Ishikawa (cell line): ENCODE results near the gene DNAH6.

Experiments
- CEBPB ChIP-seq: IDR thresholded peaks from 2 replicates; pipeline ENCODE4 v1.6.1; 2012
- EGR1 ChIP-seq: IDR thresholded peaks from 2 replicates; pipeline ENCODE4 v1.6.1; 2012
- EP300 ChIP-seq: IDR thresholded peaks from 2 replicates; pipeline ENCODE4 v1.6.1; 2012; ENCODE audit warnings: borderline replicate concordance
- FOXM1 ChIP-seq: IDR thresholded peaks from 2 replicates; pipeline ENCODE4 v1.6.1; 2012; ENCODE audit warnings: low read depth, borderline replicate concordance
- NFIC ChIP-seq: IDR thresholded peaks from 2 replicates; pipeline ENCODE4 v1.6.1; 2012
- RAD21 ChIP-seq: IDR thresholded peaks from 2 replicates; pipeline ENCODE4 v1.6.1; 2012; ENCODE audit warnings: low read depth
- REST ChIP-seq: IDR thresholded peaks from 2 replicates; pipeline ENCODE4 v1.6.1; 2012; ENCODE audit warnings: low read depth, mild to moderate bottlenecking
- TAF1 ChIP-seq: IDR thresholded peaks from 2 replicates; pipeline ENCODE4 v1.6.1; 2012; ENCODE audit warnings: low read depth, mild to moderate bottlenecking
- TF ChIP-seq, protein P1 (sequence below): IDR thresholded peaks from 2 replicates; pipeline ENCODE4 v1.6.1; 2012

- TF ChIP-seq TAF1 (no peak), EGR1 (no peak), REST (no peak), EP300 (no peak), CEBPB (no peak), FOXM1 (no peak), RAD21 (no peak), NFIC (no peak)
- TF ChIP-seq, protein P1, sequence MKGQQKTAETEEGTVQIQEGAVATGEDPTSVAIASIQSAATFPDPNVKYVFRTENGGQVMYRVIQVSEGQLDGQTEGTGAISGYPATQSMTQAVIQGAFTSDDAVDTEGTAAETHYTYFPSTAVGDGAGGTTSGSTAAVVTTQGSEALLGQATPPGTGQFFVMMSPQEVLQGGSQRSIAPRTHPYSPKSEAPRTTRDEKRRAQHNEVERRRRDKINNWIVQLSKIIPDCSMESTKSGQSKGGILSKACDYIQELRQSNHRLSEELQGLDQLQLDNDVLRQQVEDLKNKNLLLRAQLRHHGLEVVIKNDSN = no peak
Measured at GRCh38 chr2:84516234-84516986, at the start of gene DNAH6.
